IMR-90 (cell line): Measurements from ENCODE around the gene XCR1. TPM values are rescaled to one million over a fixed set of nuclear protein-coding genes. Genes with fewer than 3 reads are reported as not detected.
"Not testable (repeated sequence)": the region's sequence is repeated elsewhere in the genome, so short reads cannot be mapped to it uniquely, and the experiment has no call there.

Source experiments
- ATAC-seq: fragments of 200-7000 bp; cut with Tn5 transposase; 2 replicates; pipeline ENCODE4 v1.9.1; 2020; ENCODE audit warnings: low read depth, mild to moderate bottlenecking, moderate library complexity
- BruUV-seq: library from RNA; stranded (reverse); fragments of 400-500 nt; replicated peaks from 2 replicates; lab custom pipeline; 2021; lab: Mats Ljungman, UMichigan
- CTCF ChIA-PET: fragments of 300-600 bp; formaldehyde crosslinking; extraction: SDS; loops from one replicate; lab custom pipeline; 2021; ENCODE audit warnings: antibody characterized with exemption; lab: Yijun Ruan, JAX
- POLR2A ChIA-PET: fragments of 300-600 bp; sonication (Branson Sonifier 250); formaldehyde crosslinking; loops from one replicate; lab custom pipeline; 2022; ENCODE audit warnings: antibody characterized with exemption; ENCODE audit not compliant: unreplicated experiment; lab: Charles Lee
- DNase-seq: peaks from one replicate; pipeline ENCODE4 v3.0.0; 2013
- H2AFZ ChIP-seq: replicated peaks from 2 replicates; pipeline ENCODE3; 2013; ENCODE audit warnings: low read length, mild to moderate bottlenecking; ENCODE audit not compliant: poor library complexity
- H2AK5ac ChIP-seq: 2 replicates; pipeline ENCODE4 v1.6.1; 2013; ENCODE audit warnings: low read depth, low read length, inconsistent platforms
- H2AK9ac ChIP-seq: replicated peaks from 2 replicates; pipeline ENCODE3; 2013; ENCODE audit warnings: mild to moderate bottlenecking, low read depth, low read length, moderate library complexity; ENCODE audit not compliant: poor library complexity
- H2BK120ac ChIP-seq: 2 replicates; pipeline ENCODE4 v1.6.1; 2013; ENCODE audit warnings: low read depth, low read length, inconsistent platforms
- H2BK15ac ChIP-seq: 3 replicates; pipeline ENCODE4 v1.6.1; 2013; ENCODE audit warnings: low read depth, low read length, inconsistent platforms
- H2BK20ac ChIP-seq: 2 replicates; pipeline ENCODE4 v1.6.1; 2013; ENCODE audit warnings: low read depth, mild to moderate bottlenecking, inconsistent platforms, low read length, moderate library complexity
- H2BK5ac ChIP-seq: 2 replicates; pipeline ENCODE4 v1.6.1; 2013; ENCODE audit warnings: mild to moderate bottlenecking, low read depth, low read length, inconsistent platforms; ENCODE audit not compliant: poor library complexity, severe bottlenecking
- H3K14ac ChIP-seq: replicated peaks from 2 replicates; pipeline ENCODE4 v1.6.1; 2013; ENCODE audit warnings: low read depth, low read length, inconsistent platforms
- H3K18ac ChIP-seq: 2 replicates; pipeline ENCODE4 v1.6.1; 2013; ENCODE audit warnings: low read depth, low read length, control low read depth
- H3K23ac ChIP-seq: 2 replicates; pipeline ENCODE4 v1.6.1; 2013; ENCODE audit warnings: low read depth, low read length, inconsistent platforms
- H3K27ac ChIP-seq: 2 replicates; pipeline ENCODE4 v1.5.1; 2013; ENCODE audit warnings: mild to moderate bottlenecking, control low read depth, low read length; ENCODE audit not compliant: insufficient read depth
- H3K27me3 ChIP-seq: 2 replicates; pipeline ENCODE4 v1.6.1; 2013; ENCODE audit warnings: low read length; ENCODE audit not compliant: control insufficient read depth, insufficient read depth
- H3K36me3 ChIP-seq: 2 replicates; pipeline ENCODE4 v1.6.1; 2013; ENCODE audit warnings: low read length, mixed read lengths; ENCODE audit not compliant: control insufficient read depth, insufficient read depth
- H3K4ac ChIP-seq: 2 replicates; pipeline ENCODE4 v1.6.1; 2013; ENCODE audit warnings: low read depth, low read length, inconsistent platforms
- H3K4me1 ChIP-seq: 2 replicates; pipeline ENCODE4 v1.6.1; 2013; ENCODE audit warnings: low read length, mixed read lengths; ENCODE audit not compliant: control insufficient read depth, insufficient read depth
- H3K4me2 ChIP-seq: 2 replicates; pipeline ENCODE4 v1.6.1; 2013; ENCODE audit warnings: low read depth, mild to moderate bottlenecking, control low read depth, low read length, moderate library complexity
- H3K4me3 ChIP-seq: 2 replicates; pipeline ENCODE4 v1.5.1; 2013; ENCODE audit warnings: low read depth, mild to moderate bottlenecking, control low read depth, low read length, moderate library complexity; ENCODE audit not compliant: insufficient read depth
- H3K56ac ChIP-seq: 2 replicates; pipeline ENCODE4 v1.6.1; 2013; ENCODE audit warnings: low read length, inconsistent platforms; ENCODE audit not compliant: insufficient read depth; ENCODE audit errors: extremely low read depth
- H3K79me1 ChIP-seq, 2 experiments: 2 replicates each; pipeline ENCODE4 v1.6.1; 2013; ENCODE audit warnings: low read length in 2 of 2, inconsistent platforms in 1 of 2, low read depth in 1 of 2
- H3K9ac ChIP-seq: 2 replicates; pipeline ENCODE4 v1.6.1; 2013; ENCODE audit warnings: low read depth, low read length, control low read depth
- H3K9me1 ChIP-seq: 2 replicates; pipeline ENCODE4 v1.6.1; 2013; ENCODE audit warnings: low read length, inconsistent platforms; ENCODE audit not compliant: insufficient read depth
- H3K9me3 ChIP-seq: 2 replicates; pipeline ENCODE4 v1.6.1; 2013; ENCODE audit warnings: low read length; ENCODE audit not compliant: control insufficient read depth, insufficient read depth
- H4K20me1 ChIP-seq: 2 replicates; pipeline ENCODE4 v1.6.1; 2013; ENCODE audit warnings: low read length, inconsistent platforms; ENCODE audit not compliant: insufficient read depth
- H4K5ac ChIP-seq: 2 replicates; pipeline ENCODE4 v1.6.1; 2013; ENCODE audit warnings: mild to moderate bottlenecking, low read depth, low read length, control low read depth
- H4K8ac ChIP-seq, 2 experiments: 2 replicates each; pipeline ENCODE4 v1.6.1; 2013; ENCODE audit warnings: low read depth in 2 of 2, low read length in 2 of 2, control low read depth in 1 of 2, inconsistent platforms in 1 of 2
- H4K91ac ChIP-seq: 2 replicates; pipeline ENCODE4 v1.6.1; 2013; ENCODE audit warnings: low read depth, low read length, inconsistent platforms; ENCODE audit not compliant: insufficient read depth
- FOS ChIP-seq: fragments of 150-350 bp; IDR thresholded peaks from 2 replicates; pipeline ENCODE4 v1.6.1; 2016; ENCODE audit warnings: low read depth, low read length
- USF2 ChIP-seq: fragments of 150-350 bp; IDR thresholded peaks from 2 replicates; pipeline ENCODE4 v1.6.1; 2017; ENCODE audit warnings: mild to moderate bottlenecking, antibody characterized with exemption, low read length, low read depth
- WGBS, 2 experiments: methylation state at CpG; one replicate each; pipeline versions ENCODE4 v1.1.5 to v1.1.7; 2013; ENCODE audit warnings: missing lambda C conversion rate in 2 of 2; ENCODE audit not compliant: insufficient read length in 1 of 2; ENCODE audit errors: extremely low coverage in 2 of 2; 5-methylcytosine and 5-hydroxymethylcytosine counted together
- dilution Hi-C: fragments of 300-500 bp; cut with HindIII; formaldehyde crosslinking; loops from one replicate; pipeline ENCODE4 v1.14.3; 2018; ENCODE audit warnings: low sequenced_read_pairs; ENCODE audit not compliant: unreplicated experiment
- in situ Hi-C: fragments of 300-500 bp; cut with MboI; formaldehyde crosslinking; loops from 3 replicates; pipeline ENCODE4 v1.14.3; 2019; ENCODE audit warnings: low sequenced_read_pairs, inconsistent platforms, mixed read lengths
- intact Hi-C: fragments of 100-400 bp; cut with micrococcal nuclease; formaldehyde crosslinking; loops from 2 replicates; pipeline ENCODE4 v1.10.0; 2022
- polyA plus RNA-seq, 3 experiments: library from polyadenylated mRNA; depleted of rRNA; stranded (reverse); fragments of >200 nt; gene quantifications; 2 replicates each; pipeline ENCODE4 v1.2.3, GENCODE V29; 2012; ENCODE audit warnings: low replicate concordance in 1 of 3
- total RNA-seq: library from RNA; depleted of rRNA; stranded (reverse); fragments of >200 nt; gene quantifications from 2 replicates; pipeline ENCODE4 v1.2.3, GENCODE V29; 2012

The XCR1 gene
- total and polyA plus RNA-seq, 2 of the 4 experiments (the other 2 are of a cell fraction) = not detected

DNA sequence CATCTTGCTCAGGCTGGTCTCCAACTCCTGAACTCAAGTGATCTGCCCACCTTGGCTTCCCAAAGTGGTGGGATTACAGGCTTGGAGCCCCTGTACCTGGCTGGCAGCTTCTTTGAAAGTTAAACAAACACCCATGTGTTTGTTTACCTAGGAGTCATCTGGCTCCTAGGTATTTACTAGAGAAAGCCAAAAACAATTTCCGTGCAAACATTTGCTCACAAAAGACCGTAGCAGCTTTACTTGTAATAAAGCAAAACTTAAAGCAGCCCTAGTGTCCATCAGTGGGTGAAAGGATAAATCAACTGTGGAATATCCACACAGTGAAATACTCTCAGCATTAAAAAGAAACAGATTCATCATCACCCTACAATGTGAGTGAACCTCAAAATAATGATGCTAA is 29.4 kb upstream of the XCR1 start:
- H3K4me1 ChIP-seq = no peaks in the 10 kb centered on the region; the same call in 1 of the 2 replicates
- no CpG with 5 or more reads among the region's 2 CpGs for WGBS, 2 experiments
- no peaks in the 10 kb centered on the region for H3K9me3 ChIP-seq
- H2BK20ac ChIP-seq = no peak overlapping the region
- no peak overlapping the region for H3K4ac ChIP-seq
- DNase-seq (no peak), ATAC-seq (no peak)
- H4K20me1 ChIP-seq = no peaks in the 10 kb centered on the region
- no TSS peak for BruUV-seq
- H3K4me2 ChIP-seq = no peak overlapping the region
- no peak overlapping the region for H2AK9ac ChIP-seq
- ChIA-PET CTCF (no interaction called here), POLR2A (no interaction called here)
- H3K4me3 ChIP-seq = no peak overlapping the region
- H3K27ac ChIP-seq = no peak overlapping the region
- H4K5ac ChIP-seq = no peak overlapping the region
- H3K18ac ChIP-seq = no peak overlapping the region
- H2BK15ac ChIP-seq = no peak overlapping the region
- peaks cover 34% of the 10 kb centered on the region for H3K27me3 ChIP-seq
- H4K91ac ChIP-seq = no peak overlapping the region
- no peak overlapping the region for H4K8ac ChIP-seq
- no peak overlapping the region for H2AFZ ChIP-seq
- no peaks in the 10 kb centered on the region for H3K36me3 ChIP-seq
- intact Hi-C loops (no loop called here), dilution Hi-C loops (no loop called here), in situ Hi-C loops (no loop called here)
- H3K14ac ChIP-seq = no peak overlapping the region
- H3K56ac ChIP-seq = no peak overlapping the region
- H3K23ac ChIP-seq = no peak overlapping the region
- H2BK5ac ChIP-seq = no peak overlapping the region
- no peak overlapping the region for H2AK5ac ChIP-seq
- H2BK120ac ChIP-seq = no peak overlapping the region
- H3K9ac ChIP-seq = no peak overlapping the region
- TF ChIP-seq USF2 (no peak), FOS (no peak)
- H3K9me1 ChIP-seq = no peaks in the 10 kb centered on the region
- no peaks in the 10 kb centered on the region for H3K79me1 ChIP-seq

GRCh38 chr3:46053761-46054515 is 26.7 kb upstream of the XCR1 start:
- H3K9me3 ChIP-seq, DNase-seq, H3K36me3 ChIP-seq, CTCF ChIA-PET, POLR2A ChIA-PET, H3K9ac ChIP-seq, H3K27ac ChIP-seq, H2AFZ ChIP-seq, H2AK5ac ChIP-seq, H4K5ac ChIP-seq, H3K4me1 ChIP-seq, H3K4ac ChIP-seq, H2AK9ac ChIP-seq, H3K4me2 ChIP-seq, H3K23ac ChIP-seq, H3K14ac ChIP-seq, H3K18ac ChIP-seq, H3K9me1 ChIP-seq, H2BK20ac ChIP-seq, ATAC-seq, H4K8ac ChIP-seq, H4K91ac ChIP-seq, dilution Hi-C loops, intact Hi-C loops, H4K20me1 ChIP-seq, in situ Hi-C loops, BruUV-seq, H3K79me1 ChIP-seq, H2BK120ac ChIP-seq, H2BK15ac ChIP-seq, H2BK5ac ChIP-seq, H3K4me3 ChIP-seq, H3K56ac ChIP-seq: not testable (repeated sequence)
- peaks cover 31% of the 10 kb centered on the region for H3K27me3 ChIP-seq
- WGBS, 2 experiments = 56% methylated on average over 5 of the region's 13 CpGs; no CpG with 5 or more reads in 1 of the 2 experiments
